GM23338 (cell line): ENCODE measurements around the gene OOSP4B. TPM values are rescaled to one million over a fixed set of nuclear protein-coding genes. Genes with fewer than 3 reads are reported as not detected.

ENCODE experiments used
- ETS1 ChIP-seq: IDR thresholded peaks from 2 replicates; pipeline ENCODE4 v1.6.1; 2016; ENCODE audit warnings: antibody characterized with exemption
- EZH2phosphoT487 ChIP-seq: fragments of 200-600 bp; sonication (generic); IDR thresholded peaks from one replicate; pipeline ENCODE4 v1.8.1; 2018; ENCODE audit warnings: antibody characterized with exemption; ENCODE audit not compliant: unreplicated experiment
- JUNB ChIP-seq: IDR thresholded peaks from one replicate; pipeline ENCODE4 v1.6.1; 2016; ENCODE audit warnings: antibody characterized with exemption; ENCODE audit not compliant: unreplicated experiment
- POLR2AphosphoS5 ChIP-seq: IDR thresholded peaks from 2 replicates; pipeline ENCODE4 v1.6.1; 2016; ENCODE audit warnings: antibody characterized with exemption, low read depth
- REST ChIP-seq: IDR thresholded peaks from one replicate; pipeline ENCODE4 v1.6.1; 2018; ENCODE audit warnings: antibody characterized with exemption; ENCODE audit not compliant: unreplicated experiment
- ZNF331 ChIP-seq: fragments of 250-450 bp; sonication (Bioruptor Pico); IDR thresholded peaks from 2 replicates; pipeline ENCODE4 v1.5.0; 2020; ENCODE audit warnings: low read depth, mild to moderate bottlenecking, moderate library complexity
- ZNF462 ChIP-seq: fragments of 250-450 bp; sonication (Bioruptor Pico); IDR thresholded peaks from 2 replicates; pipeline ENCODE4 v1.5.0; 2020; ENCODE audit warnings: mild to moderate bottlenecking, moderate library complexity
- polyA plus RNA-seq: library from polyadenylated mRNA; unstranded; fragments of >200 nt; fragmentation: Nextera tagmentation; extraction: Ambion mirVana; gene quantifications from 2 replicates; pipeline ENCODE4 v1.2.1, GENCODE V29; 2016
- total RNA-seq: library from RNA; depleted of rRNA; stranded (reverse); fragments of >200 nt; shearing (Covaris generic); gene quantifications from 2 replicates; pipeline ENCODE4 v1.2.3, GENCODE V29; 2014

Gene OOSP4B
- total and polyA plus RNA-seq, 2 experiments from 2014 or later: not detected

GRCh38 chr11:60077216-60077817 lies 60.3 kb downstream of the OOSP4B start (continued):
- TF ChIP-seq ZNF462 (CRISPR knock-in tag) (no peak), POLR2AphosphoS5 (no peak), JUNB (no peak), EZH2phosphoT487 (no peak), REST (no peak), ZNF331 (CRISPR knock-in tag) (no peak), ETS1 (no peak)
